Nucleus accumbens (tissue), 56 donors: Measurements from ENCODE around the gene PFKP.

Experiments used
- DNase-seq, 56 donors: peaks; one replicate each; lab custom pipeline; 2025; lab: John Stamatoyannopoulos, UW

Gene PFKP

DNA sequence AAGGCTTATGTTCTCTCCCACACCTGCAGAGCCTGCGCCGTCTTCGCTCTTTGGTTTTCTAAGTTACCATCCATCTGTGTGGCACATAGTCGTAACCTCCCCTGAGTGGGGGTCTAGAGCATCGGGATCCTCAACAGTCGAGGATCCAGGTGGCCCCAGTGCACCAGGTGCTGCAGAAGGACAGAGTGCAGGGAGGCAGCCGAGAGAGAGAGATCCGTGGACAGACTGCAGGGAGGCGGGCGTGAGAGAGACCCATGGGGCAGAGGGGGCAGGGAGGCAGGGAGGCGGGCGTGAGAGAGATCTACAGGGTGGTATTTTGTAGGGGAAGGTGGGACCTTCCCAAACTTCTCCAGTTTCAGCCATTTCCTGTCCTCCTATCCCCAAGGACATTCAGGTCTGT, 42.3 kb downstream of the PFKP start:
- no peak for DNase-seq

DNA sequence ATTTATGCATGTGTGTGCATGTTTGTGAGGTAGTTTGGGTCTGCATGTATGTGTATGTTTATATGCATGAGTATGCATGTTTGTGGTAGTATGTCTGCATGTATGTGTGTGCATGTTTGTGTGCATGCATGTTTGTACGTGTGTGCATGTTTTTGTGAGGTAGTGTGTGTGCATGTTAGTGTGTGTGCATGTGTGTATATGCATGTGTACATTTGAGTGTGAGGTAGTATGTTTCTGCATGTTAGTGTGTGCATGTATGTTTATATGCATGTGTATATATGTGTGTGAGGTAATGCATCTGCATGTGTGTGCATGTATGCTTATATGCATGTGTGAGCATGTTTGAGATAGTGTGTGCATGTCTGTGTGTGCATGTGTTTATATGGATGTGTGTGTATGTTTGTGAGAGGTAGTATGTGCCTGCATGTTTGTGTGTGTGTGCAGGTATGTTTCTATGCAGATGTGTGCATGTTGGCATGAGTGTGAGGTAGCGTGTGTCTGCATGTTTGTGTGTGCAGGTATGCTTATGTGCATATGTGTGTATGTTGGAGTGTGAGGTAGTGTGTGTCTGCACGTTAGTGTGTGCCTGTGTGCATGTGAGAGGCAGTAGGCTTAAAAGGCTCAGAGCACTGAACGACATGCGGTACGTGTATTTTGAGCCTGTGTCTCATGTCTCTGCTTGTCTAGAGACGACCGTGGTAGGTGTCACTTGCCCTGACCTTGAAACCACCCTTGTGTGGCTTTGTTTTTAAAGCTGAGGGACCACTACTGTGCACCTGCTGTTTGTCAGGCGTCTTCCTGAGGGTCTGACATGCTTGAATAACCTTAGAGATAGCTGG, 43.7 kb downstream of the PFKP start:
- DNase-seq: no peak

DNA sequence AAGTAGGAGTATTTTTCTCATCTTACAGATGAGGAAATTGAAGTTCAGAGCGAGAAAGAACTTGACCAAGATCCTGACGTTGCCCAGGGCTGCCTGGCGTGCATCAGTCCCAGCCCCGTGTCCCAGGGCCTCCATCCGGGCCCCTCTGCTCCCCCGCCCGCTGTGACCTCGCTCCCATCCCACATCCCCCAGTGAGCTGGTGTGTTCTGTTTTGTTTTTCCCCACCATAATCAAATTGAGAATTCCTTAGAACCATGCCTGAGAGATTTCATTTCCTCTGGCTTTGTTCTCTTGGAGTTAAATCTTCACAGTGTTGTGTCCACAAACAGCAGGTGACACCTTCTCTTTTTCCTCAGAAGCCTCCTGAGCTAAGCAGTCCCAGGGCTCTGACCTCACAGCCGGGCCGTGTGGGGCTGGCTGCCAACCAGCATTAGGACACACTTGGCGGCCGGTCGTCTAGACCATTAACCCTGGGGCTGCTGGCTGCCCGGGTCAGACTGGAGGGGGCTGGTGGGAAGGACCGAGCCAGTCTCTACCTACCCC, 44.3 kb downstream of the PFKP start:
- DNase-seq: peak in 10 of 56 donors; percentile 13 to 54 (median 36)

DNA sequence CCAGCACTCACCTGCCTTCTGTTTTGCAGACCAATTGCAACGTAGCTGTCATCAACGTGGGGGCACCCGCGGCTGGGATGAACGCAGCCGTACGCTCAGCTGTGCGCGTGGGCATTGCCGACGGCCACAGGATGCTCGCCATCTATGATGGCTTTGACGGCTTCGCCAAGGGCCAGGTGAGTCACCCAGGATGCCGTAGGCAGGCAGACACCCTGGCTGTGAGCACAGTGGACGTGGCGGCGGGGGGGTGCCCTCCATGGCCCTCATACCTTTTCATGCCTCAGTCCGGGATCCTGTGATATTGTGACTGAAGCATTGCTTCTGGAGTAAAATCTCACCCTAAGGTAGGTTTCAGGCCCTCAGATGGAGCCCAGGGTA, 46.0 kb downstream of the PFKP start:
- no peak for DNase-seq

DNA sequence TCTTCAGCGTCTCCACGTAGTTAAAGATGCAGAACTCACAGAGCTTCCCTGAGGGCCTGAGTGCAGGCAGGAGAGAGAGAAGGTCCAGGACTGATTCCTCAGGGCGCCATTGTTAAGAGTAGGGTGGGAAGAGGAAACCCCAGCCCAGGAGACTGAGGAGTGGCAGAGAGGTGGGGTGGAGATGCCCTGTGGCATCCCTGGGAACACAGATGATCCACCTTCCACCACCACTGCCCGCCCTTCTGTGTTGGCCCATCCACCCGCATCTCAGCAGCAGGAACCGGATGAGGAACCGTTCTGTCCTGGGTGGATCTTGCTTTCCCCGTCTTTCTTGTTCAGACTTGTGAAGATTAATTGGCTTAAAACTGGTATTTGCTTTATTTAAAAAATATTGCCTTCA, 48.3 kb downstream of the PFKP start:
- no peak for DNase-seq

DNA sequence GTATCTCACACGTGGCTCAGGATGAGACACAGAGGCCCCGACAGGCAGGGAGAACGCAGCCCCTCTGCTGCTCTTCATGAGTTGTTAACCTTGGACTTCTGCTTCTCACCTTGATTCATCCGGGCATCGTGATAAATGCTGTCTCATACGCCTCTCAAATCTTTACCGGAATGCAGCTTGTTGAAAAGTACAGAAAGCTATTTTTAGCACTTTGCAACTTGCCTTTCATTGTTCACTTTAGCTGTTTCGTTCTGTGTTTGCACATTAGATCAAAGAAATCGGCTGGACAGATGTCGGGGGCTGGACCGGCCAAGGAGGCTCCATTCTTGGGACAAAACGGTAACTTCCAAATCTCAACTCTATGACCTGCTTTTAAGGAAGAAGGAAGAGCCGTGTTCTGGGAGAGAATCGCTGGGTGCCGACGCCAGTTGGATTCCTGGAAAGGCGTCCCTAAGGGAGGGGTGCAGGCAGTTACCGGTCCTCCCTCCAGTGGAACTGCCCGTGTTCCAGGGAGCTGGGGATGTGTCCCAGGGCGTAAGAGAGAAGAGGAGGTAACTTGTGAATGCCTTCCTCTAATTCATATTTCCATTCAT, 49.3 kb downstream of the PFKP start:
- no peak for DNase-seq

DNA sequence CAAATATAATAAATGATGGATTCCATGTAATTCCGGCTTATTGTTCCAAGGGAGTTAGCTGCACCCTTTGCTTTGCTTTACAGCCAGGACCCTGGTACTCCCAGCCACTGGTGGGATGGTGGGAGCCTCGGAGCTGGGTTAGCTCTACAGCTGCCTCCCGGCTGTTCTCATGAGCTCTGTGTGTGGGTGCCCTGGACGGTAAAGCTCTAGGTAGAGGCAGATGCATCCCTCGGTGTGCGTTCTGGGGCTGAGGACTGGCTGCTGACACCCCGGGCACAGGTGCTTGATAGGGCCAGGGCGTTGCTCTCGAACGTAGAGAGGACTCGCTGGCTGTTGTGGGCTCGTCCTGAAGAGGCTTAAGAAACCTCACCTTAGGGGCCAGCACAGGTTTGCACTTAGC, 50.1 kb downstream of the PFKP start:
- no peak for DNase-seq

DNA sequence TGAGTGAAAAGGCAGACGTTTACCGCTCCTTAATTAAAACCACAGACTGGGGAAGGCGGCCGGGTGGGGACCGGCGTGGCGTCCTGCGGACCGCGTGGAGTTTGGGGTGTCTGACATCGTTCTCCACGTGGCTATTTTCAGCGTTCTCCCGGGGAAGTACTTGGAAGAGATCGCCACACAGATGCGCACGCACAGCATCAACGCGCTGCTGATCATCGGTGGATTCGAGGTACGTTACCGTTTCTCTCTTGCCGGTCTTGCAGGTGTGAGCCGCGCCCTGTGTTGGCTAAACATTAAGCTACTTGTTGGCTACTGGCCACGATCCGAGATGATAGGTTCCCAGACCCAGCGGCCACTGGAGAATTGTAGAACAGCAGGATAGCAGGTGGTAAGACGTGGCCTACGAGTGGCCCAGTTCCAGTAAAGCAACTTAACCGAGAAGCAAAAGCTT, 51.3 kb downstream of the PFKP start:
- no peak for DNase-seq

DNA sequence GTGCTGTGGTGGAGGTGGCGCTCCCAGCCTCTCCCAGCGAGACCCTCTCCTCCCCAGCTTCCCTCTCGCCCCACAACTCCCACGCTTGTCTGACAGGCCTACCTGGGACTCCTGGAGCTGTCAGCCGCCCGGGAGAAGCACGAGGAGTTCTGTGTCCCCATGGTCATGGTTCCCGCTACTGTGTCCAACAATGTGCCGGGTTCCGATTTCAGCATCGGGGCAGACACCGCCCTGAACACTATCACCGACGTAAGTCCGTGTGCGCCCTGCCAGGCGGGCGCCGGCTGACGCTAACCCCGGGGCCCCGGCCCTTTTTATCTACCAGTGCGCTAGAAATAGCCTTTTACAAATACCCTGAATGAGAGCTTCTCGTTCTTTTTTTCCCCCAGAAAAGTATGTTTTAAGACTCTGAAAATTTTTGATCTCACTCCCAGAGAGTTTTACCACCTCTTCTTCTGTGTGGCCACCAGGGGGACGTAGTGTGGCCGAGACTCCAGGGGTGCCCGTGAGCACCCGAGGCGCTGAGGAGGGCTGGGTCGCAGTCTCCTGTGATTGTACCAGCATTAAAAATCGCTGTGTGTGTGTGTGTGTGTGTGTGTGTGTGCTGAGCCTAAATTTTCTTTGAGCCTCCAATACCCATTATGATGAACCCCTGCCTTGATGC, 52.6 kb downstream of the PFKP start:
- peak in 3 of 56 donors; percentile 24 to 33 (median 30) for DNase-seq

DNA sequence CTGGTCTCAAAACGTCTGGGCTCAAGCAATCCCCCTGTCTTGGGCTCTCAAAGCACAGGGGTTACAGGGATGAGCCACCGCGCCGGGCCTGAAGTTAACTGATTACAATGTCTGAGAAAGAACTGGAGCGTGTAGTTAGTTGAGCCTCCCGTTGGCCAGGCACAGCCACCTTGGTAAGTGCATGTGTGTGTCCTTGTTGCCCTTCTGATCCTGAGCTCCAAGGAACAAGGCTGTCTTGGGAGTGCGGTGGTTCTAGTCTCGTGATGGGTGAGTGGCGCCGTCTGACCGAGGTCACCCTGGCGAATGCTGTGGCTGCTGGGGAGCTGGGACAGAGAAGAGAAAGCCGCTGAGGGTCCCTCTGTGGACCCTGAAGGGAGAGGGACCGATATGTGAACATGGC, 54.7 kb downstream of the PFKP start:
- no peak for DNase-seq

DNA sequence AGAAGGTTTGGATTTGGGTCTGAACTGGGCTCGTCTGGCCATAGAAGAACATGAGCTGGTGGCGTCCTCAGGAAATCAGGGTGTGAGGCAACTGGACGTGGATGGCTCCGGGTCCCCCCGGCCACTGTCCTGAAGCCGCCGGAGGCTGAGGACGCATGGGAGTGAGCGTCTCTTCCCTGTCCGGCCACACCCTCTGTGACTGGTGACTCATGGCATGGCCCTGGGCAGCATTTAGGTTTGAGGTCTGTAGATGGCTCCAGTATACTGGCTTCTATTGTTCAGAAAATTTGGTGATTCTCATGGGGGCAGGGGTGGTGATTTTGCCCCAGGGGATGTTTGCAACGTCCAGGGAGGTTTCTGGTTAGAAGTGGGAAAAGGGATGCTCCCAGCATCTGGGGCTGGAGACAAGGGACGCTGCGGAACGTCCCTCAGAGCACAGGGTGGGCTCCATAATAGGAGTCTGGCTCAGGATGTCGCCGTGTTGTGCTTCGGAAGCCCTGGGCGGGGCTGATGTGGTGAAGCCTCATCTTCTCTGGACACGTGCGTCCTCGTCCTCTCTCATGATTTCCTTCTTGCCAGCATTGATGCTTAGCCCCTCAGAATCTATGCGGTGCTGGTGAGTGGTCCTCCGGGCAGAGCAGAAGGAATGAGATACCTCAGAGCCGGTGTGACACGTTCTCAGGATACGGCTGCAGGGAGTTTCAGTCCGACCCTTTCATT, 55.3 kb downstream of the PFKP start:
- no peak for DNase-seq

DNA sequence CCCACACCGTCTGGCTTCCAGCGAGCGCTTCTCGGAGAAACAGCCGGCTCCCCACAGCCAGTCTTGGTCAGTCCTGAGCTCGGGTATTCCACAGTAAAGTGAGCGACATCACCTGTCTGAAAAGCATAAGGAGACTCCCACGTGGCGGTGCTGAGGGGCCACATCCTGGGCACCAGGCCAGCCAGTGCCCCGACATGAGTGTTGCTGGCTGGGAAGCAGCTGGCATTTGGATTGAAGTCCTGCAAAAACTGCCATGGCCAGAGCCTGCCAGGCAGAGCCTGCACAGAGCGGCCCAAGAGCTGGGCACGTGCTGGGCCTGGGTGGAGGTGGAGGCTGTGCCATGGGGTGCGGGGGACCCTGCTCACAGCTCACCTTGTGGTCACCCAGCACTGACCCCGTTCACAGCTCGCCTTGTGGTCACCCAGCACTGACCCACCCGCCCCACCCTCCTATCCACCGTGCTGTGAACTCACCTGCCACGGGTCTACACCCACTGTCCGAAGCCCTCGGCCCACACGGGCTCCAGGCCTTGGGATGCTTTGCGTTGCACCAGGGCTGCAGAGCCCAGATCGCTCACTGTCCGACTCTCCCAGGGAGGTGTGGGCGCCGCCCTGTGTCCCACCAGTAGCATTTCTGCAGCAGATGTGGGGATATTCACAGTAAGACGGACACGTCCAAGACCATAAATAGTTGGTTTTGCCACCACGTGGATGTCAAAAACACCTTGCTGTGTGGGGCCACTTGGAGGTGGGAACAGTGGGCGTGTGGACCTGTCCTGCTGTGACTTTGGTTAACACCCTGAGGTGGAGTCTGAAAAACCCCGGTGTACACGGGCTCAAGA, 56.4 kb downstream of the PFKP start:
- DNase-seq: peak in 4 of 56 donors; percentile 19 to 64 (median 24)

DNA sequence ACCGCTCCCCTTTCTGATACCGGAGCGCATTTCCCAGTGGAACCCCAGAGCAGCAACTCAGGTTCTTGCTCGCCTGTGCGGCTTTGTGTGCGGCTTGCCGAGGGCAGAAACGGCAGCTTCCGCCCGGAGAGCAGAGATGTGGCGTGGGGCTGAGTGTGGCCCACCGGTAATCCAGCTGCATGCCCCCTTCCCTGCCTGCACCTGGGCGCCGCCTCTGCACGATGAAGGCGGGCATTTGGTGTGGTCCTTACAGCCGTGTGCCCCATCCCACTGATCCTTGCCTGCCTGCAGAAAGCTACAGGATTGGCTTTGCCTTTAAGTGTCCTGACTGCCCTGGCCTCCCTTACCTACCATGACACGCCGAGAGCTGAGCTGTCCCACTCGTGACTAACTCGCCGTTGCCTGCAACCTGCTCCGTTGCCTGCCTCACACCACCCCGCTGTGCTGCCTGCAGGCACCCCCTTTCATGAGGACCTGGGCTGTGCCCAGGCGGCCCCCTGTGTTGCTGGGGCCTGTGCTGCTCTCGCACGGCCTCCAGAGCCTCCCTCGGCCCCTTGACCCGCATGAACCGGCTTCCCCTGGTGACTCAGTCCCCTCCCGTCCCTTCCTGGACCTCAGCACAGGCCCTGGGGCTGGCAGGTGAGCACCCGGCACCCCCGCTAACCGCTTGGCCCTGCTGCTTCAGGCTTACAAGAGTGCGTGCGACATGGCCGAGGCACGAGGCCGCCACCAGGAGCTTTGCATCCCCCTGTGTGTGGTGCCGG, 57.2 kb downstream of the PFKP start:
- no peak for DNase-seq

DNA sequence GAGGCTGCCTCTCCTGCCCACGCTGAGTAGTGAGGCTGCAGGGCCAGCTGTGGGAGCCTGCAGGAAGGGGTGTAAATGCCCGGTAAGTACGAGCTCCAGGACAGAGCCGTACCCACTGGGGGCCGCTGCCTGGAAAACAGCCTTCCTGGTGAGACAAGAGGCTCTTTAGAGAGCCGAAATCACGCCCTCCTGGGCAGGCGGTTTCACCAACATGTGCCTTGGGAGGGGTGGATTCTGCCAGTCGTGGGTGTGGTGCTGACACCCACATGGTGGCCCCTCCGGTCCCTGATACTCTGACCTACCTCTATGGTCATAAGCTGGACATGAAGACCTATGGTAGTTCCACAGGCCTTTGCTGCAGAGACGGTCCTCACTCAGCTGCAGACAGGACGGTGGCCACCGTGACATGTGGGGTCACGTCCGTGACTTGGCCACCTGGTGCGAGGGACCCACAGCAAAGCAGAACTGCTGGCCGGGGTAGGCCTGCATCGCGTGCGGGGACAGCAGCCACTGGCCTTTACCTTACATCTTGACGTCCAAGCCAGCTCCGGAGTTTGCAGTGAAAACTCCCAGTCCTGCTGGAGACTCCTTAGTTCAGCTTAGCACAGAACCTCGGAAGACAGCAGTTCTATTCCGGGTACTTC, 58.3 kb downstream of the PFKP start:
- DNase-seq: no peak

DNA sequence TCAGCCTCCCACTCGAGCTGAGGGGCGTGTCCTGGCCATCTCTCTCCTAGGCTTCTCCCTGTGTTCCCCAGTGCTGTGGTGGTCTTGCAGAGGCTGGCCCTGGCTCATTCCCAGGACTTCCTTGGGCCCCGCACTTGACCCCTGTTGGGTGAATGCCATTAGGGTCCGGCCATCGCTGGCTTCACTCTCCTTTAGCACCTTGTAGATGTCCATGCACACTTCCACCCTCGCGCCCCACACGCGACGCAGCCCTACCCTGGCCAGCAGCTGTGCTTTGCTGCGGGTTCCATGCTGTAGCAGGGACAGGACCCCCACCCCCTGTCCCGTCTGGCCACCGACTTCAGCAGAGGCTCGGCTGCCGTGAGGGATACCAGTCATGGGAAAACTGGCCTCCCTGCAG, 58.9 kb downstream of the PFKP start:
- no peak for DNase-seq

DNA sequence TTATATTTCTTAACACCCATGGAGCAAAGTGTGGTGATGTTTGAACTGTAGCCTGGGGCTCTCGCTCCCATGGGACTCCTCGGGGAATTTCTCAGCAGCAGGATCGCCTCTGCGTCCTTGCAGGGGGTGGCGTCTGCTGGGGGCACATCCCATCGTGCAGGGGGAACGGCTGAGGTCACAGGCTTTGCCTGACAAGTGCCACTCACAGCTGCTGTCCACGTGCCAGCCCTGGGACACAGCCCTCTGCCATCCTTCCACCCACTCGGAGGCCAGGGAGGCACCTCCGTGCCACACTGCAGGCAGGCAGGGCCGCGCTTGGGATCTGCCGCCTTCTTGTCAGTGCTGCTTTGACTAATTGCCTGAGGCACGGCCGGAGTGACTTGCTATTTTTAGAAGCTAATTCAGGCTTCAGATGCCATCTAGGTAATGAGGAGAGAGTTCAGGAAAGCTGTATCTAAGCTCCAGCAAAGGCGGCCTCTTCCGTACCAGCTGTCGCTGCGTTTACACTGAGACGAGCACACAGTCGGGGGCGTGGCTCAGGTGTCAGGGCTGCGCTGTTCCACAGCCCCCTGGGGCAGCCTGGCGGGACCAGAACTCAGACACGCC, 59.5 kb downstream of the PFKP start:
- peak in 16 of 56 donors; percentile 9 to 64 (median 30) for DNase-seq

DNA sequence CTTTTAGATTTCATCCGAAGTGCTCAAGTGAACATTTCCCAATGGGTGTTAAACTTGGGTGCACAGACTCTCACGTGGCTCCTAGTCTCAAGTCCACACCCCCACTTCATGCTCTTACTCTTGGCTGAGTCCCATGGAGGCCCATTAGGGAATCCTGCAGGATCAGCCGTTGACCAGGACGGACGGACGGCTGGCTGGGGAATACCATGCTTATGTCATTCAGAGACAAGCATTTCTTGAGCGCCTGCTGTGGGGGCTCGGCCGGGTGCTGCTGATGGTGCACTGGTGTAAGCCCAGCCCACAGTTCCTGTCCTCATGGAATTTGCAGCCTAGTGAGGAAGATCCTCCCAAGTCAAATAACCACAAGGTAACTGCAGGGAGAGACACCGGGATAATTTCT, 60.6 kb downstream of the PFKP start:
- DNase-seq: no peak
